H1 (cell line): Measurements from ENCODE around the gene MTMR4. TPM values are rescaled to one million over a fixed set of nuclear protein-coding genes. Genes with fewer than 3 reads are reported as not detected.
A peak's percentile ranks its signal among the peaks of the same experiment; 100 is the strongest.

Experiments
- CTCF ChIA-PET: fragments of 300-600 bp; sonication (Branson Sonifier 250); formaldehyde crosslinking; loops from one replicate; lab custom pipeline; 2021; ENCODE audit not compliant: partially characterized antibody; lab: Charles Lee
- POLR2A ChIA-PET: fragments of 300-600 bp; sonication (Branson Sonifier 250); formaldehyde crosslinking; loops from one replicate; lab custom pipeline; 2021; ENCODE audit warnings: inconsistent platforms; ENCODE audit not compliant: partially characterized antibody; lab: Charles Lee
- DNase-seq, 2 experiments: peaks; one replicate each; pipeline versions ENCODE4 v3.0.0 to v3.0.0-alpha.2; 2010 to 2022; ENCODE audit warnings: low spot score in 2 of 2, low read depth in 1 of 2, mixed read lengths in 1 of 2
- FAIRE-seq: peaks from 2 replicates; lab custom pipeline; 2011; peaks lifted over from hg19 to GRCh38; lab: Jason Lieb, UNC
- H2AFZ ChIP-seq: 2 replicates; pipeline ENCODE4 v1.8.1; 2012; ENCODE audit warnings: low read length, inconsistent platforms
- H2AK5ac ChIP-seq: 2 replicates; pipeline ENCODE4 v1.6.1; 2013; ENCODE audit warnings: low read depth, low read length
- H2BK120ac ChIP-seq: replicated peaks from 2 replicates; pipeline ENCODE3; 2013; ENCODE audit warnings: low read depth, low read length, inconsistent platforms
- H2BK12ac ChIP-seq: 2 replicates; pipeline ENCODE4 v1.6.1; 2013; ENCODE audit warnings: low read depth, low read length
- H2BK15ac ChIP-seq: 2 replicates; pipeline ENCODE4 v1.6.1; 2013; ENCODE audit warnings: low read length
- H2BK20ac ChIP-seq: 2 replicates; pipeline ENCODE4 v1.6.1; 2013; ENCODE audit warnings: low read length
- H2BK5ac ChIP-seq: 2 replicates; pipeline ENCODE4 v1.6.1; 2013; ENCODE audit warnings: low read depth, low read length
- H3K14ac ChIP-seq: 2 replicates; pipeline ENCODE4 v1.6.1; 2013; ENCODE audit warnings: inconsistent platforms; ENCODE audit not compliant: insufficient read length
- H3K18ac ChIP-seq: 2 replicates; pipeline ENCODE4 v1.6.1; 2013; ENCODE audit warnings: low read length; ENCODE audit errors: extremely low read depth
- H3K23ac ChIP-seq: 2 replicates; pipeline ENCODE4 v1.6.1; 2013; ENCODE audit warnings: inconsistent platforms; ENCODE audit not compliant: insufficient read length
- H3K23me2 ChIP-seq: 2 replicates; pipeline ENCODE4 v1.6.1; 2013; ENCODE audit warnings: low read depth, low read length
- H3K27ac ChIP-seq: 2 replicates; pipeline ENCODE4 v1.6.1; 2011; ENCODE audit warnings: low read depth, low read length, inconsistent platforms
- H3K27me3 ChIP-seq, 4 experiments: replicated peaks in 1 of 4; 1 replicate in 1 of 4; 2 replicates in 3 of 4; pipeline versions ENCODE4 v1.6.1 to v1.8.1; 2011 to 2013; ENCODE audit warnings: low read length in 3 of 4, mild to moderate bottlenecking in 3 of 4, inconsistent platforms in 2 of 4, mixed read lengths in 2 of 4, moderate library complexity in 1 of 4; ENCODE audit not compliant: control insufficient read depth in 3 of 4, insufficient read depth in 3 of 4; ENCODE audit errors: extremely low read depth in 1 of 4
- H3K36me3 ChIP-seq, 4 experiments: 2 replicates each; pipeline versions ENCODE4 v1.6.1 to v1.8.1; 2011 to 2013; ENCODE audit warnings: mild to moderate bottlenecking in 4 of 4, low read length in 3 of 4, moderate library complexity in 2 of 4, control low read depth in 1 of 4, inconsistent platforms in 1 of 4; ENCODE audit not compliant: insufficient read depth in 4 of 4, control insufficient read depth in 2 of 4
- H3K4ac ChIP-seq: replicated peaks from 2 replicates; pipeline ENCODE3; 2013; ENCODE audit warnings: low read length, low read depth, mixed read lengths, inconsistent platforms; ENCODE audit not compliant: insufficient read length
- H3K4me1 ChIP-seq, 4 experiments: replicated peaks in 1 of 4; 1 replicate in 1 of 4; 2 replicates in 3 of 4; pipeline versions ENCODE4 v1.6.1 to v1.8.1; 2011 to 2013; ENCODE audit warnings: low read length in 3 of 4, inconsistent platforms in 2 of 4, mixed read lengths in 1 of 4; ENCODE audit not compliant: insufficient read depth in 4 of 4, control insufficient read depth in 3 of 4
- H3K4me2 ChIP-seq, 2 experiments: 2 replicates each; pipeline versions ENCODE4 v1.6.1 to v1.8.1; 2011 to 2013; ENCODE audit warnings: low read depth in 2 of 2, low read length in 2 of 2, control low read depth in 1 of 2, inconsistent platforms in 1 of 2, mild to moderate bottlenecking in 1 of 2; ENCODE audit not compliant: insufficient read depth in 1 of 2
- H3K4me3 ChIP-seq, 4 experiments: fragments of 200-600, 300-600 bp in 1 of 4; sonication (generic), shearing (Covaris generic), sonication (Bioruptor Twin) in 1 of 4; 2 replicates each; pipeline versions ENCODE4 v1.5.1 to v1.8.1; 2011 to 2016; ENCODE audit warnings: low read length in 4 of 4, low read depth in 3 of 4, control low read depth in 2 of 4, inconsistent platforms in 2 of 4, mild to moderate bottlenecking in 2 of 4, mixed read lengths in 1 of 4, moderate library complexity in 1 of 4; ENCODE audit not compliant: insufficient read depth in 2 of 4; ENCODE audit errors: extremely low read depth in 1 of 4
- H3K56ac ChIP-seq: replicated peaks from 2 replicates; pipeline ENCODE3; 2013; ENCODE audit warnings: low read depth, mild to moderate bottlenecking, mixed read lengths, low read length, inconsistent platforms; ENCODE audit not compliant: insufficient read length
- H3K79me1 ChIP-seq: 2 replicates; pipeline ENCODE4 v1.6.1; 2013; ENCODE audit warnings: low read depth, low read length, control low read depth
- H3K79me2 ChIP-seq, 2 experiments: 2 replicates each; pipeline versions ENCODE4 v1.6.1 to v1.8.1; 2012 to 2013; ENCODE audit warnings: low read length in 2 of 2, mild to moderate bottlenecking in 2 of 2, inconsistent platforms in 1 of 2; ENCODE audit not compliant: insufficient read depth in 2 of 2, control insufficient read depth in 1 of 2
- H3K9ac ChIP-seq, 4 experiments: replicated peaks in 1 of 4; 1 replicate in 1 of 4; 2 replicates in 3 of 4; pipeline versions ENCODE4 v1.6.1 to v1.8.1; 2011 to 2013; ENCODE audit warnings: low read depth in 3 of 4, low read length in 3 of 4, control low read depth in 2 of 4, mild to moderate bottlenecking in 2 of 4, moderate library complexity in 2 of 4, inconsistent platforms in 1 of 4; ENCODE audit errors: extremely low read depth in 1 of 4
- H3K9me3 ChIP-seq, 2 experiments: 2 replicates each; pipeline versions ENCODE4 v1.6.1 to v1.8.1; 2012 to 2013; ENCODE audit warnings: mild to moderate bottlenecking in 2 of 2, moderate library complexity in 2 of 2, control low read depth in 1 of 2, inconsistent platforms in 1 of 2, low read depth in 1 of 2, low read length in 1 of 2, mixed read lengths in 1 of 2; ENCODE audit not compliant: insufficient read depth in 2 of 2
- H4K20me1 ChIP-seq, 2 experiments: replicated peaks in 1 of 2; 2 replicates each; pipeline versions ENCODE3 to v1.8.1; 2011 to 2013; ENCODE audit warnings: inconsistent platforms in 2 of 2, low read length in 2 of 2, mild to moderate bottlenecking in 1 of 2; ENCODE audit not compliant: insufficient read depth in 2 of 2, control insufficient read depth in 1 of 2
- H4K5ac ChIP-seq: 2 replicates; pipeline ENCODE4 v1.6.1; 2013; ENCODE audit warnings: low read length, low read depth, mixed read lengths, inconsistent platforms; ENCODE audit not compliant: insufficient read length
- H4K8ac ChIP-seq: 2 replicates; pipeline ENCODE4 v1.8.0; 2013; ENCODE audit warnings: mild to moderate bottlenecking, moderate library complexity, low read length, inconsistent platforms; ENCODE audit not compliant: insufficient read depth; ENCODE audit errors: extremely low read depth
- H4K91ac ChIP-seq: replicated peaks from 2 replicates; pipeline ENCODE3; 2013; ENCODE audit warnings: low read length, mixed read lengths, inconsistent platforms; ENCODE audit not compliant: insufficient read length
- EZH2 ChIP-seq: fragments of 200-600 bp; sonication (generic); IDR thresholded peaks from 2 replicates; pipeline ENCODE4 v1.7.1; 2012; ENCODE audit warnings: low read depth, mild to moderate bottlenecking, moderate library complexity, low read length, inconsistent platforms; ENCODE audit not compliant: severe bottlenecking
- WGBS, 2 experiments: shearing (Covaris generic) in 1 of 2; methylation state at CpG; one replicate each; pipeline versions ENCODE4 v1.1.6 to v1.1.7; 2013 to 2015; ENCODE audit warnings: low lambda C conversion rate in 2 of 2, mixed read lengths in 2 of 2, inconsistent platforms in 1 of 2, low coverage in 1 of 2, missing lambda C conversion rate in 1 of 2; ENCODE audit not compliant: insufficient replicate concordance in 2 of 2, insufficient coverage in 1 of 2, insufficient read length in 1 of 2; ENCODE audit errors: extremely low coverage in 1 of 2, missing lambda C conversion rate in 1 of 2; 5-methylcytosine and 5-hydroxymethylcytosine counted together
- polyA plus RNA-seq, 7 experiments: library from polyadenylated mRNA; depleted of rRNA in 3 of 7; stranded (reverse) in 5 of 7; unstranded in 2 of 7; fragments of >200 nt in 5 of 7; fragments of 200-250 nt in 2 of 7; gene quantifications; 1 replicate in 5 of 7; 2 replicates in 1 of 7; 4 replicates in 1 of 7; pipeline versions ENCODE4 v1.2.1 to v1.2.3, GENCODE V29; 2011 to 2013; ENCODE audit warnings: missing spikeins in 2 of 7, mixed read lengths in 2 of 7
- total RNA-seq: library from RNA; stranded (reverse); fragmentation: NEBNext Ultra II Directional; extraction: Animal tissue kit (Norgen Biotek cat#: 25700); gene quantifications from 2 replicates; pipeline ENCODE4 v1.2.1, GENCODE V29; 2021
- TF ChIP-seq, protein P1 (sequence below): IDR thresholded peaks from 2 replicates; pipeline ENCODE4 v1.6.1; 2012; ENCODE audit warnings: low read length, inconsistent platforms

The MTMR4 gene
- total and polyA plus RNA-seq, 2 of the 8 experiments (the other 6 are each of a cell fraction or from before 2014, with no cell fraction given) = 15.9 to 39.2 TPM

DNA sequence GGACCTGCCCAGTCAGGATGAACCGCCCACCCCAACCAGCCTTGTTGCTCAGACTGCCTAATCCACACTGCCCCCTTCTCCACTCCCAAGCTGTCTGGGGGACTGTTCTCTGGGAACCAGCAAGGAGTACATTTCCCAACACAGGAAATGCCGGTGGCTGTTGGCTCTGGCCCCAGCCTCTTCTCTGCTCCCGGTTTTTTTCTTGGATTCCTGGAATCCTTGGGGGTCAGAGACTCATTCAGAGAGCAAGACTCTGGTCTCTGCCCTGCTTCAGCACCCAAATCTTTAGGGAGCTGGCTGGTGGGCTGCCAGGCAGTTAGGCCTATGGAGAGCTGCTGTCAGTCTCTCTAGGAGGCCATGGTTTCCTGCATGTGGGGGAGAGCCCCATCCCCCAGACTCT, 10.8 kb upstream of the MTMR4 start:
- Histone ChIP-seq H3K56ac (no peak overlapping the region), H3K4me2 (no peak overlapping the region), H3K36me3 (no peaks in the 10 kb centered on the region), H2BK120ac (no peak overlapping the region), H3K23me2 (no peaks in the 10 kb centered on the region), H4K91ac (no peak overlapping the region), H2BK12ac (peak overlapping the region; percentile 33; the same call in 1 of the 2 replicates), H2BK5ac (no peak overlapping the region), H3K79me2 (no peaks in the 10 kb centered on the region), H3K9ac (no peak overlapping the region), H3K14ac (no peak overlapping the region), H2BK15ac (0 out of 2 replicates have a peak overlapping the region, but pooled peaks have one; percentile 61), H3K4me1 (peaks cover 0 to 7% (median 2%) of the 10 kb centered on the region in 4 experiments; a peak in 6 of 7 replicates), H3K9me3 (no peaks in the 10 kb centered on the region), H3K23ac (no peak overlapping the region), H3K4ac (no peak overlapping the region), H3K4me3 (no peak overlapping the region), H2AK5ac (no peak overlapping the region), H4K5ac (no peak overlapping the region), H2AFZ (no peak overlapping the region), H2BK20ac (no peak overlapping the region), H3K27ac (no peak overlapping the region), H3K27me3 (no peaks in the 10 kb centered on the region), H3K18ac (no peak overlapping the region), H4K8ac (no peak overlapping the region), H3K79me1 (no peaks in the 10 kb centered on the region), H4K20me1 (no peaks in the 10 kb centered on the region)
- DNase-seq (no peak), FAIRE-seq (no peak)
- TF ChIP-seq EZH2 = no peak
- TF ChIP-seq, protein P1, sequence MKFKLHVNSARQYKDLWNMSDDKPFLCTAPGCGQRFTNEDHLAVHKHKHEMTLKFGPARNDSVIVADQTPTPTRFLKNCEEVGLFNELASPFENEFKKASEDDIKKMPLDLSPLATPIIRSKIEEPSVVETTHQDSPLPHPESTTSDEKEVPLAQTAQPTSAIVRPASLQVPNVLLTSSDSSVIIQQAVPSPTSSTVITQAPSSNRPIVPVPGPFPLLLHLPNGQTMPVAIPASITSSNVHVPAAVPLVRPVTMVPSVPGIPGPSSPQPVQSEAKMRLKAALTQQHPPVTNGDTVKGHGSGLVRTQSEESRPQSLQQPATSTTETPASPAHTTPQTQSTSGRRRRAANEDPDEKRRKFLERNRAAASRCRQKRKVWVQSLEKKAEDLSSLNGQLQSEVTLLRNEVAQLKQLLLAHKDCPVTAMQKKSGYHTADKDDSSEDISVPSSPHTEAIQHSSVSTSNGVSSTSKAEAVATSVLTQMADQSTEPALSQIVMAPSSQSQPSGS = no peak
- 86% methylated on average over 3 of the region's 3 CpGs; no CpG with 5 or more reads in 1 of the 2 experiments for WGBS, 2 experiments
- CTCF ChIA-PET = interaction anchor here (0.6 to 10.5 kb wide), 2 partner anchors 17 to 24 kb away, joined by 3 to 84 read pairs; a partner anchor contains a TSS
- POLR2A ChIA-PET = interaction anchor here (2.0 kb wide), 1 partner anchor 106 kb away, joined by 7 read pairs; no protein-coding TSS in a partner anchor
